ENCODE results near the gene FAM13C. TPM values are rescaled to one million over a fixed set of nuclear protein-coding genes. Genes with fewer than 3 reads are reported as not detected.

The FAM13C gene
- polyA plus RNA-seq, 2 of the 4 experiments (the other 2 are of a cell fraction) = not detected

- ChIA-PET CTCF (no interaction called here), POLR2A (no interaction called here)
- no peak overlapping the region for H3K27ac ChIP-seq
- H3K4me3 ChIP-seq = no peak overlapping the region
- no peak for FAIRE-seq
- 0% methylated on average over 1 of the region's 1 CpG for WGBS (ENCODE audit: missing lambda C conversion rate)
- no peaks in the 10 kb centered on the region for H3K4me1 ChIP-seq
- no peaks in the 10 kb centered on the region for H3K9me3 ChIP-seq
- TF ChIP-seq PBX3 (IDR thresholded peaks at IDR 0.05) (no peak), MAZ (IDR thresholded peaks at IDR 0.05; ENCODE audit: borderline replicate concordance, low read depth, low read length) (no peak), HEYL (CRISPR knock-in tag; IDR thresholded peaks at IDR 0.05) (no peak), TFCP2L1 (CRISPR knock-in tag; IDR thresholded peaks at IDR 0.05) (no peak), ESRRA (IDR thresholded peaks at IDR 0.05; ENCODE audit: borderline replicate concordance, low read length) (no peak), CBX2 (IDR thresholded peaks at IDR 0.05; ENCODE audit: borderline replicate concordance, low read depth) (no peak), FOSB (CRISPR knock-in tag; IDR thresholded peaks at IDR 0.05) (no peak), JUNB (IDR thresholded peaks at IDR 0.05) (no peak), E2F6 (IDR thresholded peaks at IDR 0.05; ENCODE audit: borderline replicate concordance, low read depth) (no peak), CEBPB (IDR thresholded peaks at IDR 0.05) (no peak), BHLHE40 (IDR thresholded peaks at IDR 0.05; ENCODE audit: low read depth, low read length) (no peak), ZSCAN20 (CRISPR knock-in tag; IDR thresholded peaks at IDR 0.05) (no peak), CBX8 (IDR thresholded peaks at IDR 0.05) (no peak), CHD2 (IDR thresholded peaks at IDR 0.05; ENCODE audit: low read length, partially characterized antibody) (no peak), RFX5 (IDR thresholded peaks at IDR 0.05) (no peak), EHF (CRISPR knock-in tag; IDR thresholded peaks at IDR 0.05) (no peak), USF2 (IDR thresholded peaks at IDR 0.05) (no peak)
- TF ChIP-seq, protein P1, sequence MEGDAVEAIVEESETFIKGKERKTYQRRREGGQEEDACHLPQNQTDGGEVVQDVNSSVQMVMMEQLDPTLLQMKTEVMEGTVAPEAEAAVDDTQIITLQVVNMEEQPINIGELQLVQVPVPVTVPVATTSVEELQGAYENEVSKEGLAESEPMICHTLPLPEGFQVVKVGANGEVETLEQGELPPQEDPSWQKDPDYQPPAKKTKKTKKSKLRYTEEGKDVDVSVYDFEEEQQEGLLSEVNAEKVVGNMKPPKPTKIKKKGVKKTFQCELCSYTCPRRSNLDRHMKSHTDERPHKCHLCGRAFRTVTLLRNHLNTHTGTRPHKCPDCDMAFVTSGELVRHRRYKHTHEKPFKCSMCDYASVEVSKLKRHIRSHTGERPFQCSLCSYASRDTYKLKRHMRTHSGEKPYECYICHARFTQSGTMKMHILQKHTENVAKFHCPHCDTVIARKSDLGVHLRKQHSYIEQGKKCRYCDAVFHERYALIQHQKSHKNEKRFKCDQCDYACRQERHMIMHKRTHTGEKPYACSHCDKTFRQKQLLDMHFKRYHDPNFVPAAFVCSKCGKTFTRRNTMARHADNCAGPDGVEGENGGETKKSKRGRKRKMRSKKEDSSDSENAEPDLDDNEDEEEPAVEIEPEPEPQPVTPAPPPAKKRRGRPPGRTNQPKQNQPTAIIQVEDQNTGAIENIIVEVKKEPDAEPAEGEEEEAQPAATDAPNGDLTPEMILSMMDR (IDR thresholded peaks at IDR 0.05) = no peak
- TF ChIP-seq, protein P2, sequence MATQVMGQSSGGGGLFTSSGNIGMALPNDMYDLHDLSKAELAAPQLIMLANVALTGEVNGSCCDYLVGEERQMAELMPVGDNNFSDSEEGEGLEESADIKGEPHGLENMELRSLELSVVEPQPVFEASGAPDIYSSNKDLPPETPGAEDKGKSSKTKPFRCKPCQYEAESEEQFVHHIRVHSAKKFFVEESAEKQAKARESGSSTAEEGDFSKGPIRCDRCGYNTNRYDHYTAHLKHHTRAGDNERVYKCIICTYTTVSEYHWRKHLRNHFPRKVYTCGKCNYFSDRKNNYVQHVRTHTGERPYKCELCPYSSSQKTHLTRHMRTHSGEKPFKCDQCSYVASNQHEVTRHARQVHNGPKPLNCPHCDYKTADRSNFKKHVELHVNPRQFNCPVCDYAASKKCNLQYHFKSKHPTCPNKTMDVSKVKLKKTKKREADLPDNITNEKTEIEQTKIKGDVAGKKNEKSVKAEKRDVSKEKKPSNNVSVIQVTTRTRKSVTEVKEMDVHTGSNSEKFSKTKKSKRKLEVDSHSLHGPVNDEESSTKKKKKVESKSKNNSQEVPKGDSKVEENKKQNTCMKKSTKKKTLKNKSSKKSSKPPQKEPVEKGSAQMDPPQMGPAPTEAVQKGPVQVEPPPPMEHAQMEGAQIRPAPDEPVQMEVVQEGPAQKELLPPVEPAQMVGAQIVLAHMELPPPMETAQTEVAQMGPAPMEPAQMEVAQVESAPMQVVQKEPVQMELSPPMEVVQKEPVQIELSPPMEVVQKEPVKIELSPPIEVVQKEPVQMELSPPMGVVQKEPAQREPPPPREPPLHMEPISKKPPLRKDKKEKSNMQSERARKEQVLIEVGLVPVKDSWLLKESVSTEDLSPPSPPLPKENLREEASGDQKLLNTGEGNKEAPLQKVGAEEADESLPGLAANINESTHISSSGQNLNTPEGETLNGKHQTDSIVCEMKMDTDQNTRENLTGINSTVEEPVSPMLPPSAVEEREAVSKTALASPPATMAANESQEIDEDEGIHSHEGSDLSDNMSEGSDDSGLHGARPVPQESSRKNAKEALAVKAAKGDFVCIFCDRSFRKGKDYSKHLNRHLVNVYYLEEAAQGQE (IDR thresholded peaks at IDR 0.05) = no peak
- no peak overlapping the region for H3K4me2 ChIP-seq
- ATAC-seq = no peak
- no peak for DNase-seq (ENCODE audit: low read depth in 1 of 2, low spot score in 1 of 2)
Measured at GRCh38 chr10:59279991-59280505, 82.3 kb downstream of the FAM13C start.

DNA sequence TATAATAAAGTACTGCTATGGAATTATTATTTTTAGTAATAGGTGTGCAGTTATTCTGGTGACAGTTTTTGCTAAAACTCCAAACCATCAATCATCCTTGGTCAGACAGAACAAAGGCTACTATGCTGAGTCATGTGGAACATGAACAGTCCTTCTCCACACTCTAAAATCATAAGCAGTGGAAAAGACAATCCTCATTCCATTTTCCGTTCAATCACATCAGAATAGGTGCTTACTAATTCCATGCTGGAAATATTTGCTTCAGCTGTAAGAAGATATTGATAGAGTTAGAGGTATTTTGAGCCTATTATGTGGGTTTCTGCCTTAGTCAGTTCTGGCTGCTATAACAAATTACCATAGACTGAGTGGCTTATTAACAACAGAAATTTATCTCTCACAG lies 82.9 kb downstream of the FAM13C start:
- Histone ChIP-seq H3K9me3 (no peaks in the 10 kb centered on the region), H3K4me1 (no peaks in the 10 kb centered on the region), H3K4me3 (no peak overlapping the region), H3K4me2 (no peak overlapping the region), H3K27ac (no peak overlapping the region)
- 31% methylated on average over 1 of the region's 1 CpG for WGBS (ENCODE audit: missing lambda C conversion rate)
- CTCF ChIA-PET = no interaction called here
- POLR2A ChIA-PET = no interaction called here
- ATAC-seq = no peak
- FAIRE-seq = no peak
- DNase-seq (ENCODE audit: low read depth in 1 of 2, low spot score in 1 of 2) = no peak
- no peak for TF ChIP-seq MAZ (IDR thresholded peaks at IDR 0.05; ENCODE audit: borderline replicate concordance, low read depth, low read length)
- no peak for TF ChIP-seq JUN (IDR thresholded peaks at IDR 0.05)
- TF ChIP-seq CBX8 (IDR thresholded peaks at IDR 0.05) = no peak
- no peak for TF ChIP-seq JUNB (IDR thresholded peaks at IDR 0.05)
- TF ChIP-seq KDM1A (IDR thresholded peaks at IDR 0.05; ENCODE audit: low read depth) = no peak
- no peak for TF ChIP-seq NR3C1 (IDR thresholded peaks at IDR 0.05)
- no peak for TF ChIP-seq SREBF2 (IDR thresholded peaks at IDR 0.05)
- TF ChIP-seq CBX2 (IDR thresholded peaks at IDR 0.05; ENCODE audit: borderline replicate concordance, low read depth) = no peak
- no peak for TF ChIP-seq RARB (CRISPR knock-in tag; IDR thresholded peaks at IDR 0.05)
- TF ChIP-seq, protein P2 (IDR thresholded peaks at IDR 0.05) = no peak
- TF ChIP-seq MAFK (IDR thresholded peaks at IDR 0.05; ENCODE audit: partially characterized antibody) = no peak
- no peak for TF ChIP-seq ZNF302 (CRISPR knock-in tag; IDR thresholded peaks at IDR 0.05)
- TF ChIP-seq ZSCAN20 (CRISPR knock-in tag; IDR thresholded peaks at IDR 0.05) = no peak
- TF ChIP-seq TP53 (CRISPR knock-in tag; IDR thresholded peaks at IDR 0.05) = no peak
